Breast epithelium (tissue), 4 donors: ENCODE results near the gene RFNG. TPM values are rescaled to one million over a fixed set of nuclear protein-coding genes. Genes with fewer than 3 reads are reported as not detected.
"Not testable (repeated sequence)": the region's sequence is repeated elsewhere in the genome, so short reads cannot be mapped to it uniquely, and the experiment has no call there.

Source experiments
- DNase-seq, 2 donors: peaks; one replicate each; pipeline ENCODE4 v3.0.0-alpha.2; 2019; ENCODE audit warnings: low spot score in 2 of 2
- H3K27ac ChIP-seq, 2 donors: fragments of 200-600 bp; sonication (generic) in 1 of 2; one replicate each; pipeline ENCODE4 v1.5.1; 2016 to 2019; ENCODE audit warnings: mild to moderate bottlenecking in 1 of 2
- H3K27me3 ChIP-seq, 2 donors: fragments of 200-600 bp; sonication (generic) in 1 of 2; one replicate each; pipeline versions ENCODE4 v1.5.1 to v1.6.0; 2017 to 2019; ENCODE audit warnings: control low read depth in 1 of 2, mild to moderate bottlenecking in 1 of 2
- H3K36me3 ChIP-seq: fragments of 200-600 bp; one replicate; pipeline ENCODE4 v1.5.1; 2019
- H3K4me1 ChIP-seq, 2 donors: fragments of 200-600 bp; sonication (generic); one replicate each; pipeline ENCODE4 v1.5.1; 2016 to 2019; ENCODE audit warnings: control low read depth in 1 of 2
- H3K4me3 ChIP-seq, 3 donors: fragments of 200-600 bp; sonication (generic); 1 replicate in 2 of 3; 2 replicates in 1 of 3; pipeline ENCODE4 v1.5.1; 2016 to 2019; ENCODE audit warnings: mild to moderate bottlenecking in 3 of 3, moderate library complexity in 2 of 3
- H3K9me3 ChIP-seq, 2 donors: fragments of 200-600 bp; sonication (generic) in 1 of 2; one replicate each; pipeline ENCODE4 v1.5.1; 2016 to 2019; ENCODE audit warnings: control low read depth in 1 of 2
- CTCF ChIP-seq, 3 donors: fragments of 450-650 bp; IDR thresholded peaks; one replicate each; pipeline ENCODE4 v1.5.1; 2016 to 2017; ENCODE audit warnings: antibody characterized with exemption in 3 of 3, mild to moderate bottlenecking in 3 of 3, moderate library complexity in 3 of 3
- POLR2A ChIP-seq: fragments of 450-650 bp; IDR thresholded peaks from one replicate; pipeline ENCODE4 v1.6.1; 2016; ENCODE audit warnings: antibody characterized with exemption, mild to moderate bottlenecking, moderate library complexity
- POLR2AphosphoS5 ChIP-seq, 3 donors: sonication (generic); formaldehyde crosslinking; IDR thresholded peaks; one replicate each; pipeline ENCODE4 v1.6.1; 2017; ENCODE audit warnings: antibody characterized with exemption in 3 of 3
- intact Hi-C: fragments of 100-400 bp; cut with DNase I; formaldehyde crosslinking; loops from one replicate; pipeline ENCODE4 v1.15.1; 2023; ENCODE audit warnings: low total_unique reads
- total RNA-seq, 3 donors: library from RNA; depleted of rRNA; stranded (reverse); fragments of >200 nt; gene quantifications; one replicate each; pipeline ENCODE4 v1.1.0, GENCODE V29; 2016

The RFNG gene
- total RNA-seq, 3 donors from 2014 or later: 30.5 to 49.4 (median 31.8) TPM

DNA sequence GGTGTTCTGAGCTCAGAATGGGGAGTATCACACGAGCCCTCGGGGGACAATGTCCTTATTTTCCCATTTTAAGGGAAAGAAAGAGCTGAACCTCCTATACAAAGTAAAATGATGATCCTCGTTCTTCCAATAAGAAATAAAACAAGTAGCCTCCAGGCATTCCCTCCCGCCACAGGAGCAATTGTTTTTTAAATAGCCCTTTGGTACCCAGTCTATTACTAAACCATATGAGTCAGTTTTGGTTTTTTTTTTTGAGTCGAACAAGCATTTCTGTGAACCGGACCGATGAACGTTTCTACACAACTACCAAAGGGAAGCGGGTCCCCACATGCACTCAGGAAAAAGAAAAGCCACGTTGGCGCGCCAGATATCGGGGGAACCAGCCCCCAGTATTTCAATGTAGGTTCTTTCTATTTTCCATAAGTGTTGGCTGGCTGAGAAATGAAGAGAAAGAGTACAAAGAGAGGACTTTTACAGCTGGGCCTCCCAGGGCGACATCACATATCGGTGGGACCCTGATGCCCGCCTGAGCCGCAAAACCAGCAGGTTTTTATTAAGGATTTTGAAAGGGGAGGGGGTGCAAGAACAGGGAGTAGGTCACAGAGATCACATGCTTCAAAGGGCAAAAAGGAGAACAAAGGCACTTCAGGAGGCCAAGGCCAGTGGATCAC is 10.3 kb downstream of the RFNG start:
- Histone ChIP-seq H3K4me1 (peaks cover 6 to 10% of the 10 kb centered on the region in 2 donors), H3K27ac (no peak overlapping the region), H3K4me3 (no peak overlapping the region), H3K36me3 (no peaks in the 10 kb centered on the region), H3K27me3 (no peaks in the 10 kb centered on the region), H3K9me3 (no peaks in the 10 kb centered on the region)
- intact Hi-C loops: no loop called here
- TF ChIP-seq POLR2AphosphoS5 (IDR thresholded peaks at IDR 0.05) (no peak), POLR2A (no peak), CTCF (IDR thresholded peaks at IDR 0.05) (no peak)
- no peak for DNase-seq

GRCh38 chr17:82039695-82040299 is 11.8 kb downstream of the RFNG start:
- no peak overlapping the region for H3K27ac ChIP-seq
- no peaks in the 10 kb centered on the region for H3K27me3 ChIP-seq
- intact Hi-C loops: loop anchor here (10.0 kb wide), 1 partner anchor 45 kb away; no protein-coding TSS in a partner anchor
- no peak for DNase-seq
- H3K4me1 ChIP-seq: peaks cover 8 to 10% of the 10 kb centered on the region in 2 donors
- no peak overlapping the region for H3K4me3 ChIP-seq
- TF ChIP-seq POLR2AphosphoS5 (IDR thresholded peaks at IDR 0.05) (no peak), POLR2A (no peak), CTCF (IDR thresholded peaks at IDR 0.05) (no peak)
- no peaks in the 10 kb centered on the region for H3K9me3 ChIP-seq
- no peaks in the 10 kb centered on the region for H3K36me3 ChIP-seq

DNA sequence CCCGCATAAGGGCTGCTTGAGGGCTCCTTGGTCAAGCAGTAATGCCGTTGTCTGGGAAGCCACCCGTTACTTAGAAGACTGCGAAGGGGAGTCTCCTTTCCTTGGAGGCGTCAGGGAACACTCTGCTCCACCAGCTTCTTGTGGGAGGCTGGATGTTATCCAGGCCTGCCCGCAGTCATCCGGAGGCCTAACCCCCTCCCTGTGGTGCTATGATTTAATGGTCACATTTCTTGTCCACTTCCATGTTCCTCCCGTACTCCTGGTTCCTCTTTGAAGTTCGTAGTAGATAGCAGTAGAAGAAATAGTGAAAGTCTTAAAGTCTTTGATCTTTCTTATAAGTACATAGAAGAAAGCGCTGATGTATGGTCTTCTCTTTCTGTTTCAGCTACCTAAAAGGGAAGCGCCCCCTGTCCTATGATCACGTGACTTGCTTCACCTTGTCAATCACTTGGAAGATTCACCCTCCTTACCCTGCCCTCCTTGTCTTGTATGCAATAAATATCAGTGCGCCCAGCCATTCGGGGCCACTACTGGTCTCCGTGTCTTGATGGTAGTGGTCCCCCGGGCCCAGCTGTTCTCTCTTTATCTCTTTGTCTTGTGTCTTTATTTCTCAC is 12.7 kb downstream of the RFNG start:
- not testable (repeated sequence) for H3K27ac ChIP-seq, H3K4me3 ChIP-seq, H3K36me3 ChIP-seq, H3K9me3 ChIP-seq, H3K4me1 ChIP-seq, H3K27me3 ChIP-seq, DNase-seq
- intact Hi-C loops: loop anchor here (10.0 kb wide), 1 partner anchor 46 kb away; no protein-coding TSS in a partner anchor

DNA sequence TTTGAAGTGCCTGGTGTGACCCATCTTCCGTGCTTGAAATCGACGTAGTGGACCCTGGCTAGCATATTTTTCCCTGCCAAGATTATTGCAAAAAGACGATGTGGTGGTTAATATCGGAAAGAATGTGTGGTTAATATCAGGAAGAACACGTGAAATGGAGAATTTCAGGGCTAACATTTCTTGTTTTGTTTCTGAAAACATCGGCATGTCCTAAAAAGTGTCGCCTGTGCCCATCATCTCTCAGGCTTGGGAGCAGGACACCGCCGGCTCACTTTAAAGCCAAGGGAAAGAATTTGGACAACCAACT is 13.8 kb downstream of the RFNG start:
- H3K27ac ChIP-seq: peak overlapping the region; percentile 87 to 99
- intact Hi-C loops: loop anchor here (10.0 kb wide), 1 partner anchor 47 kb away; no protein-coding TSS in a partner anchor
- TF ChIP-seq CTCF (IDR thresholded peaks at IDR 0.05): no peak

GRCh38 chr17:82037092-82037888 is 14.3 kb downstream of the RFNG start, which contains the start of gene DCXR:
DCXR (minus strand) TSS chr17:82037697; CDS start chr17:82037682, 15 bp downstream.
- H3K27ac ChIP-seq: peak within 1 kb of the TSS; percentile 87 to 99
- H3K27me3 ChIP-seq: no peaks in the 10 kb centered on the region
- H3K4me3 ChIP-seq: peak within 1 kb of the TSS; percentile 58 to 96 (median 63)
- peaks cover 8 to 10% of the 10 kb centered on the region in 2 donors for H3K4me1 ChIP-seq
- peak; percentile 98 for DNase-seq
- no peaks in the 10 kb centered on the region for H3K9me3 ChIP-seq
- peak; percentile 93 for TF ChIP-seq POLR2A
- TF ChIP-seq CTCF (IDR thresholded peaks at IDR 0.05): peak; percentile 20 to 72 (median 33)
- TF ChIP-seq POLR2AphosphoS5 (IDR thresholded peaks at IDR 0.05): peak; percentile 93 to 96 (median 95)
- intact Hi-C loops: loop anchor here (10.0 kb wide), 1 partner anchor 48 kb away; no protein-coding TSS in a partner anchor
- H3K36me3 ChIP-seq: no peaks in the 10 kb centered on the region

More for the DNA sequence above, 13.8 kb downstream of the RFNG start:
- no peaks in the 10 kb centered on the region for H3K9me3 ChIP-seq
- no peaks in the 10 kb centered on the region for H3K36me3 ChIP-seq
- no peaks in the 10 kb centered on the region for H3K27me3 ChIP-seq
- H3K4me3 ChIP-seq: peak overlapping the region; percentile 58 to 96 (median 63)
- DNase-seq: no peak
- peaks cover 8 to 10% of the 10 kb centered on the region in 2 donors for H3K4me1 ChIP-seq
